Activated CD8-positive, alpha-beta memory T cell treated with anti-CD3 and anti-CD28 coated beads for 48 hours (primary cell): ENCODE data around the gene DIRAS2.
"Not testable (repeated sequence)": the region's sequence is repeated elsewhere in the genome, so short reads cannot be mapped to it uniquely, and the experiment has no call there.

Experiments
- DNase-seq, 3 experiments: peaks; one replicate each; pipeline ENCODE4 v3.0.0-alpha.2; 2020; ENCODE audit warnings: low read depth in 2 of 3, low spot score in 2 of 3

DIRAS2 gene, protein sequence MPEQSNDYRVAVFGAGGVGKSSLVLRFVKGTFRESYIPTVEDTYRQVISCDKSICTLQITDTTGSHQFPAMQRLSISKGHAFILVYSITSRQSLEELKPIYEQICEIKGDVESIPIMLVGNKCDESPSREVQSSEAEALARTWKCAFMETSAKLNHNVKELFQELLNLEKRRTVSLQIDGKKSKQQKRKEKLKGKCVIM

DNA sequence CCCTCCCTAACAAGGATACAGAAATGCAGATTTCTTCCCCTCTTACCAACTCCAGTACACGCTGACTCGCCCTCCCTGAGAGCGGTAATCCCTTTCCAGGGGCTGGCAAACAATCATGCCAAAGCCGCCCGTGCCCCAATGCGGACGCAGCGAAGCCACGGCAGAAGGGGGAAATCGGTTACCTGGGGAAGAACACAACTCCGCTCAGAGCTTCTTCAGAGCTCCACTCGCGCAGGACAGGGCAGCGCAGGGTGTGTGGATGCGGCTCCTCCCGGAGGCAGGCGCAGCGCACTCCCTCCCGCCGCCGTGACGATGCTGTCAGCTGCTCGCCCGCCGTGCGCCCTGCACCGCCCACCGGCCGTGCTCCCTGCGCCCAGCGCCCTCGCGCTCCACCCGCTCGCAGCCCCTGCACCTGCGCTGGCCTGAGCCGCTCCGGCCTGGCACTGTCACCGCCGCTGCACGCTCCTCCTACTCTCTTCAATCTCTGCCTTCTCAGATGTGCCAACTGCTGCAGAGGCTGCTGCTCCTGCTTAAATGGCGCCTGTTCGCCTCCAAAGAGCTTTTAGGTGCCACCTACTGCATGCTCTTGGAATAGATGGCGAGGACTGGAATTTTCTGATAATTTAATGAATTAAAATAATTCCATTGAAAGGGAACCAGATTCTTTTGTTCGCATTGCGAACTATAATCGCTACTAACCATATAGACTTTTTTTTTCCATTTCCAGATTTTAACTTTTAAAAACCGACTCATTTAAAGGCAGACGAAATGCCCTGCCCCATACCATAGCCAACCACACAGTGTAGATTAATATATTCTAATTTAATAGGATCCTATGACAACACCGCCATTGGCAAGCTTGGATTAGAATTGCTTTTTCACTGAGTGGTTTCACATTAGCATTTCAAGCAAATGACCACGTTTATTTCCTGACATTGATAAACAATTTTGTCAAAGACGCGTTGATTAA, at the start of gene DIRAS2:
DIRAS2 (minus strand) TSS at position 255 of the 970 bp plus-strand sequence. CDS start 28,997 bp downstream, outside the sequence.
- no peak for DNase-seq

DNA sequence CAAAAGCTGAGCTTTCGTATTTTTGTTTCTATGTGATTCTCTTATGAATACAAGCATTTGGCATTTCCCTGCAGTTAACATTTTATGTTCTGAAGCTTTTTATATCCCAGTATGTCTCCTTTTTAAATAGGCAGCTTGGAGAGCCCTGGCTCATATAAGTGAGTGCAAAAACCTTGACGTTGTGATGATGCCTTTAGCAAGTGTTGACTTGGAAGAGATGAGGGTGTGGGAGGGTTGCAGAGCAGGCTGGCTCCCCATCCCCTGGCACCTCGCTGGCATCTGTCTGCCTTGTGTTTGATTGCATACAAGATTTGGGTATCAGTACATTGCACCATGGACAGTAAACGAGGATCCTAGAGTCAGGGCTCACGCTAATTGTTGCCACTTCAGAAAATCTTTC, 42.1 kb upstream of the DIRAS2 start:
- DNase-seq: no peak

DNA sequence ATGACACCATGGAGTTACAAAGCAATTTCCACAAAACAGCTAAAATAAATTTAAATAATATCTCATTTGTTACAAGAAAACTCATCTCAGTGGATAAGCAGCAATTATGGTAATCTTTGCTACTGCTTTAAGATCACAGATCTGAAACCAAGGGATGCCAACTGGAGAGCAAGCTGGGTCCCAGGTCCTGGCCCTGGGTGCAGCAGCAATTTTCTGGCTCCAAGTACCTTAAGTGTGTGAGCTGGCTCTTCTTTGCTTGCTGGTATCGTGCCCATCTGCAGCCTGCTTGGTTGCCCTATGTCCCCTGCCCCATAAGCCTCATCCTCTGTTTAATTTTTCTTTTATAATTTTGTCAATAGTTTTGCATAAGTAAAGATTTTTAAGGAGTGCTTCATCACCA, 41.5 kb upstream of the DIRAS2 start:
- DNase-seq: no peak

DNA sequence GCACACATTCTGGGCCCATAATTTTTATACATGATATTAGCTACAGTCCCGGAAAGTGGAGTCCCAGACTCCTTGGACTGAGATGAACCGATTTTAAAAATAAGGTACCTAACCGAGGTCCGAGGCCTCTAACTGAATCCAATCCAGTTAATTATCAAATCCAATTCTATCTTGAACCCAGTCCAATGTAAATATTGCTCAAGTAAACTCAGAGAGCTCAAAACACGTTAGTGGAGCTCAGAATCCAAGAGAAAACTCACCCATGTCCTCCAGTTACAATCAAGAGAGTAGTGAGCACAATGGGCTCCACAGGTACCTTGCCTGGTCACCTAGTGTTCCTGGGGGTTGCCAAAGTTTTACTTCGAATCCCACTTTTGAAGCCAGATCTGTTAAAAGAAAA, 37.9 kb upstream of the DIRAS2 start:
- DNase-seq: no peak

DNA sequence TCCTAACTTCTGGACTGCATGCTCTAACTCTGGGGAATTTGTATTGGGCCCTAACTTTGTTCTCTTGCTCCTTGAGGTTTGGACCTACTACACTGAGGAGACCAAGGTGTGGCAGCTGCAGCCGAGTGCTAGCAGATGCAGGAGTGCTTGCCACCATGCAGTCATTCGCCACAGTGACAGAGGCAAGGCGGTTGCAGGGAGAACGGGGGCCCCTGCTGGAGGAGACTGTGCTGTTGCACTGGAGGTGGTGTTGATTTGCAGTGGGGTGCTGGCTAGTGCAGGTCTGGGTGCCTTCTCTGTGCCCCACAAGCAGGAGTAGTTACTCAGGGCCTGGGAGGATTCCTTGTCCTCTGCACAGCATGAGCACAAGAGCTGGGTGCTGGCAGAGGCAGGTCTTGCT, 22.4 kb upstream of the DIRAS2 start:
- DNase-seq: no peak

DNA sequence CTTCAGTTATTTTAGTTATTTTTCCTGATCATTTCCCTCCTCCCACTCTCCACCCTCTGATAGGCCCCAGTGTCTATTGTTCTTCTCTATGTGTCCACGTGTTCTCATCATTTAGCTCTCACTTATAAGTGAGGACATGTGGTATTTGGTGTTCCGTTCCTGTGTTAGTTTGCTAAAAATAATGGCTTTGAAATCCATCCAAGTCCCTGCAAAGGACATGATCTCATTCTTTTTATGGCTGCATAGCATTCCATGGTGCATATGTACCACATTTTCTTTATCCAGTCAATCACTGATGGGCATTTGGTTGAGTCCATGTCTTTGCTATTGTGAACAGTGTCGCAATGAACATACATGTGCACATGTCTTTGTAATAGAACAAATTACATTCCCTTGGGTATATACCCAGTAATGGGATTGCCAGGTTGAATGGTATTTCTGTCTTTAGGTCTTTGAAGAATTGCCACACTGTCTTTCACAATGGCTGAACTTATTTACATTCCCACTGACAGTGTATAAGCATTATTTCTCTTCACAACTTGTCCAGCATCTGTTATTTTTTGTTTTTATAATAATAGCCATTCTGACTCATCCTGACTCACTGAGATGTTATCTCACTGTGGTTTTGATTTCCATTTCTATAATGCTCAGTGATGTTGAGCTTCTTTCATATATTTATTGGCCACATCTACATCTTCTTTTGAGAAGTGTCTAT, 17.2 kb upstream of the DIRAS2 start:
- DNase-seq: no peak

DNA sequence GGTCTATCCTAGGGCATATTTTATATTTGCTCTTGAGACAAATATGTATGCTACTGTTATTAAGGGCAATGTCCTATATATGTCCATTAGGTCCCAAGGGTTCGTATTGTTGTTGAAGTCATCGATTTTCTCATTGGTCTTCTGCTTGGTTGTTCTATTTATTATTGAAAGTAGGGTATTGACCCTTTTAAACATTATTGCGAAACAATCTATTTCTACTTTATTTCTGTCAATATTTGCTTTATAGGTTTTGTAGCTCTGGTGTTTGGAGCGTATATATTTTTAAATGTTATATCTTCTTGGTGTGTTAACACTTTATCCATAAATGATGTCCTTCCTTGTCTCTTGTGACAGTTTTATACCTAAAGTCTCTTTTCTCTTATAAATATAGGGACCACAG, 16.2 kb upstream of the DIRAS2 start:
- no peak for DNase-seq

DNA sequence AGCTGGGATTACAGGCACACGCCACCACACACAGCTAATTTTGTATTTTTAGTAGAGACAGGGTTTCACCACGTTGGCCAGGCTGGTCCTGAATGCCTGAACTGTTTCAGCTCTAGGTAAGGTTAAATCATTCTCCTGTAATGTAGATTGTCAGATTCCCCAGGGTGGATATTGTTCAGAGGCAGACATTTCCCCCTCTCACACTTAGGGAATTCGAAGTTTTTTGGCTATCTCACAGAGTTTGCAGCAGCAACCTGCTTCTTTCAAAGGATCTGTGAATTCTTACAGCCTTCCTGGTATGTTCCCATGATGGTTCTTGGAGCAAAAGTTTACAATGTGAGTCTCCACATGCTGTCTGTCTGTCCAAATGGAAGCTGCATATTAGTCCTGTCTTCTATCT, 15.6 kb upstream of the DIRAS2 start:
- no peak for DNase-seq

DNA sequence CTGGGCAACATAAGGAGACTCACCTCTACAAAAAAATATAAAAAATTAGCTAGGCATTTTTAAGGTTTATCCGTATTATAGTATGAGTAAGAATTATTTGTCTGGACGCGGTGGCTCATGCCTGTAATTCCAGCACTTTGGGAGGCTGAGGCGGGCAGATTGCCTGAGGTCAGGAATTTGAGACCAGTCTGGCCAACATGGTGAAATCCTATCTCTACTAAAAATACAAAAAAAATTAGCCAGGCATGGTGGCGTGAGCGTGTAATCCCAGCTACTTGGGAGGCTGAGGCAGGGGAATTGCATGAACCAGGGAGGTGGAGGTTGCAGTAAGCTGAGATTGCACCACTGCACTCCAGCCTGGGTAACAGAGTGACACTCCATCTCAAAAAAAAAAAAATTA, 14.3 kb upstream of the DIRAS2 start:
- DNase-seq: not testable (repeated sequence)

DNA sequence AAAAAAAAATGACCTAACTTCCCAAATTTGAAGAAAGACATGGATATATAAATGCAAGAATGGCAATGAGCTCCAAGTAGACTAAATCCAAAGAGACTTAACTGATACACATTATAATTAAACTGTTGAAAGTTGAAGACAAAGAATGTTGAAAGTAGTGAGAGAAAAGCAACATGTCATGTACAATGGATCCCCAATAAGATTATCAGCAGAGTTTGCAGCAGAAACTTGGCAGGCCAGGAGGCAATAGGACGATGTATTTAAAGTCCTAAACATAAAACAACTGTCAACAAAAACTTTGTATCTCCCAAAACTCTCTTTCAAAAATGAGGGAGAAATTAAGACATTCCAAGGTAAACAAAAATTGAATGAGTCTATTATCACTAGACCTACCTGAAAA, 8.6 kb upstream of the DIRAS2 start:
- DNase-seq: no peak

DNA sequence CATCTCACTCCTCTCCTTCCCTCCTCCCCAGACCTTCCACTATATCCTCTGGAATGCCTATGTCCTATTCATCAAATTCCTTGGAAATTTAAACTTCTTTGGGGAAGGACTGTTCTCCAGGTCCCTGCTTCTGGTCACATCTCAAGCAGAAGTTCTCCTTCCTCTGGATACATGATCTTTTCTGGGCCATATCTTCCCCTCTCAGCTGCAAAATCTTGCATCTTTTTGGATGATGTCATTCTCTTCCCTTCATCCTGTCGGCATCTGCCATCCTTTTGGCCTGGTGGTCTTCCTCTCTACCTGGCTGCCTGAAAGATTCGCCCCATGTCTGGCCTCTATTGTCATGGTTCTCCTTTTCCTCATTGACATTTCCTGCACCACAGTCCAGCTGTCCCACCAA, 5.2 kb upstream of the DIRAS2 start:
- DNase-seq: no peak

DNA sequence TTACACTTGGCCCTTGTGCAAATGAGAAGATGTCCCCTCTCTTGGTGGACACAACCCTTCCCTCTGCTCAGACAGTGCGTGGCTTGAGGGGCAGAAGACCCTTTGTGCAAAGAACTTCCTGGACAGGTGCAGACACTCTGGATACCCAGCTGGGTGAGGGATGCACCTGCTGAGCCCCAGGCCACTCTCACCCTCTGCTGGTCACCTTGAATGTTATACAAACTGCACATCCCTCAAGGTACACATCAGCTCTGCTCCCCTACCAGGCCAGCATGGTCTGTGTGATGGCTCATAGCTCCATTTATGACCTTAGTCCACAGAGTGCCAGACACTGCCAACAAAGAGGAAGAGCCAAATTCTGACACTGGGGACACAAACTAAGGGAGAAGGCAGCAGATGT, 3.1 kb upstream of the DIRAS2 start:
- DNase-seq: no peak

DNA sequence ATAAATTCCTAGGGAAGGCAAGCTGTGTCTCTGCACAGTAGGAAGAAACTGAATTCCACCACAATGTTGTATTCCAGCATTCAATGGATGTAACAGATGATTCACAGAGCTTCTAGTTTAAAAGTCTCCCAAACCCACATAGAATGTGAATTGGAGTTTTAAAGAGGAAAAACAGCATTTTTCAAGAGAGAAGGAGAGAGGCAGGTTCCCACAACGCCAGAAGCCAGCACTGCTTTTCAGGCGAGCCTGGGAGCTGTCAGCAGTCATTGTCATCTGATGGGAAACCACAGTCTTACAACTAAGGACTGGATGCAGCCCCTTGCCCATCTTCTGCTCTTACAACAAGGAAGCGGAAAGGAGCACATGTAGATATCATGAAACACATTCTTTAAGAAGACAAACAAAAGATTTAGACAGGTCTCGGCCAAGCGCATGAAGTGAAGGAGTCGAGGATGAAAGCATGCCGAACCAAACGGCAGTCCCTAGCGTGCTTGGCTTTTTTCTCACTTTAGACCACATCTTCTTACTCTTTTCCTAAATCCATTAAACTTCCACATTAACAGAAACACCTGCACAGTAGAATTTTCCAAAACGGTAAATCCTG, 638 bp downstream of the DIRAS2 start:
- no peak for DNase-seq

DNA sequence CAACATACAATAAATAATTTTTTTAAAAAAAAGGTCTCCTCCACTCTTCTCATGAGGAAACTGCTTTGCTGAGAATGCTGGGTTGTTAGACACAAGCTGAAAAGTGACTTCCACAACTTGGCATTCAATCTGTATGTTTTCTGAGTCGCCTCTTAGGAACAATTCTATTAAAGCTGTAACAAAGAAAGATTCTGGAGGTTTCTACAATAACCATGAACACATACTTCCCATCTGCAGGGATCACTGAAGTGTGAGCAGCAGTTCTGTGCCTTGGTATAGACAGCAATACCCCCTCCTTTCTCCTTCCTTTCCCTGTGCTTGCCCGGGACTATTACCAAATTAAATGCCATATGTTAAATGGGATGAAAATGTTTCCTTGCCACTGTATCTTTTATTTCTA, 1.5 kb downstream of the DIRAS2 start:
- DNase-seq: no peak

DNA sequence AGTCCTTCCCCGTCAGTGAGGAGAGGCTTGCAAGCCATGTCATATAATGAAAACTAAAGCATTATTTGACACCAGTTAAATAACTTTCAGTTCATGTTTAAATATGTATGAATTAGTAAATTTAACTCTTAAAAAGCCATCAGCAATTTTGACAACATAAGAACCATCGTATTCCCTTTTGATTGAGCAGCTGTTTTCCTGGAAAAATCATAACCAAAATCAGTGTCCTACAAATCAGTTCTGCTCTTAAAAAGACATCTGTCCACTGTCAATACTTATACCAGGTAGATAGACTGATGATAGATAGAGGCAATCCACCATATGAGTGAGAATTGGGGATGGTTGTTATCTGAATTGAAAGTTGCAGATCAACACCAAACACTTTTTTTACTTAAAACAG, 2.3 kb downstream of the DIRAS2 start:
- no peak for DNase-seq

DNA sequence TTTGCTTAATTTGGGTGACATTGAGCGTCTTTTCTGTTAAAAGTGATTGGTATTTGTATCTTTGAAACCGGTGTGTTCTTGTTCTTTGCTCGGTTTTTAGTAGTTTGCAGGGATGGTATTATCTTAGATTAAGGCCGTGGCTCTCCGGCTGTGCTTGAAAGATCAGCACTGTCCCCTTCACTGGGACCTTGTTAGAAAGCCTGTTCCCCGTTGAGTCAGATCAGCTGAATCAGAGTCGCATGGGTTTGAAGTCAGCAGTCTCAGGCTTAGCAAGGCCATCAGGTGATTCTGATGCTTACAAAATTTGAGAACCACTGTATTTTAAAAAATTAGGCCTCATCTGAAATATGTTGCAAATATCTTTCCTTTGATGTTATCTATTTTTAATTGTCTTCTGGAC, 5.0 kb downstream of the DIRAS2 start:
- DNase-seq: no peak

DNA sequence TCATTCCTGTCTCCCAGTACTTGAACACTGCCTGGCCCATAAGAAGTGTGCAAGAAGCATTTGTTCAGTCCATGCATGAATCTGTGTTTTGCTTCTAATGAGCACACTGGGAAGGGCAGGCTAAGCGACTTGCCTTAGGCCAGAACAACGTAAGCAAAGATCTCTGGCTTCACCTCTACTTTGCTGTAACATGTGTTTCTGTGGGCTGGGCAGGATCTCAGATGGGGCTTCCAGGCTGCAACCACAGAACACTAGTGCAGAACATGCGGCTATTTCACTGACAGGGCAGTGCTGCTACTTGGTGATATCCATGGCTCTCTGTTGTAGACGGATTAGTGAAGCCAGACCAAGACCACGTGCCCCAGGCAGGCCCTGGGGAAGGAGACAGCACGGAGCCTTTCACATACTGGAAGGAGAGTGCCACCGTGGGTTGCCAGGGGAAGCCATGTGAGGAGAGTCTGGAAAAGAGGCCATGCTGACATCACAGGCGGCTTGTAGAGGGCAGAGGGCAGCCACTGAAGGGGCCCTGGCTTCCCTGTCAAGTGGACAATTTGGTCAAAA, 9.9 kb downstream of the DIRAS2 start:
- DNase-seq: no peak

DNA sequence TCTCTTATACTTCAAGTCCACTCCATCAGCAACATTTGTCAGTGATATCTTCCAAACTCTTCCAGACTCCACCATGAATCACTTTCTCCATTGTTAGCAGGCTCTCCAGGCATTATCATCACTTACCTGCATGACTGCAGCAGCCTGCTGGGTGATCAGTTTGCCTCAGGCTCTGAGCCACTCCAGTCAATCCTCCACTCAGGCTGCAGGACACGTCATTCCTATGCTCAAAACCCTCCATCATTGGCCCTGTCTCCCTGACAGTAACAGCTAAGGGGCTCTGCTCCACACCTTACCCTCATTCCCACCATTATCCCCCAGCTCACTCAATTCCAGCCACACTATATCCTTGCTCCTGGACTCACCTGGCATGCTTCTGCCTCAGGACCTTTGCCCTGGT, 10.7 kb downstream of the DIRAS2 start:
- DNase-seq: no peak

DNA sequence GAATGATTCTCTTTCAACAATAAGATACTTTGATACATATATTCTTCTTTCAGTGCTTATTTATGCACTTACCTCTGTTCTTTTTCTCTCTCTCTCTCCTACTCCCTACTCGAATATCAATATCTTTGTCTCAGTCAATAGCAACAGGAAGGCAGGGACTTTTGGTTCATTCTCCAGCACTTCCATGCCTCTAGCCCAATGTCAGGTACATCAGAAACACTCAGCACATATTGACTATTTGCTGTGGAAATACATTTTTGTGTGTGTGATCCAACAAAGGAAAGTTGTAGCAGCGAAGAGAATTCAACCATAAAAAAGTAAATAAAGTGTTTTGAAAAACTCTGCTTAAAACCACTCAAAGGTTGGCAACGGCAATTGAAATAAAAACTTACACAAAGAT, 12.6 kb downstream of the DIRAS2 start:
- DNase-seq: no peak

DNA sequence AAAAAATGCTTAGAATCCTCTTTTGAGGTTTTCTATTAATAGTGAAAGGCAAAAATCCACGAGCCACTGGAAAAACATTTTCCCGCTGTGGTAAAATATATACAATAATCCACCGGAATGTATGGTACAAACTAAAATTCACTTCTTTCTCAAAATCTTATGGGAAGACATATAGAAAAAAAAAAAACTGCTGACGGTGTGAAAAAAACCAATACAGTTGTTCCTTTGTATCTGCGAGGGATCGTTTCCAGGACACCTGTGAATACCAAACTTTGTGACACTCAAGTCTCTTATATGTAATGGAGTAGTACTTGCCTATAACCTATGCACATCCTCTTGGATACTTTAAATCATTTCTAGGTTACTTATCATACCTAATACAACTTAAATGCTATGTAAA, 13.3 kb downstream of the DIRAS2 start:
- no peak for DNase-seq

DNA sequence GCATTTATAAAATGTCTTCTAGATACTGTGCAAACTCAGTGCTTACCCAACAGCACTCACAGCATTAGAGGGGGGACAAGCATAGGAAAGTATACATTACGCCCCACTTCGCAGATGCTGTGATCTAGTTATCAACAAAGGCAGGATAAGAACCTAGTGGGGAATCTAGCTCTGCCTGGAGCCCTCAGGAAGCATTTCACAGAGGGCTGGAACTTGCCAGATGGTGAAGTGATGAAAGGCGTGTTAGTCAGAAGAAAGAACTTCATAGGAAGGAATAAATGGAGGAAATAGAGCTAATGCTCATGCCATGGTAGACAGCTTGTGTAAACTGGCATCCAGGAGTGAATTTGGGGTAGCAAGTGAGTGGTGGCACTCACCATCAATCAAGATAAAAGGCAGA, 25.8 kb downstream of the DIRAS2 start:
- no peak for DNase-seq
